GM18511 (cell line): ENCODE results near the gene NRXN2.
"Not testable (repeated sequence)": the region's sequence is repeated elsewhere in the genome, so short reads cannot be mapped to it uniquely, and the experiment has no call there.

ENCODE experiments used
- ATAC-seq: cut with Tn5 transposase; IDR thresholded peaks from one replicate; pipeline ENCODE4 v1.9.1; 2021; ENCODE audit warnings: mild to moderate bottlenecking, moderate library complexity; ENCODE audit not compliant: unreplicated experiment

Gene NRXN2

GRCh38 chr11:64569300-64569970 is 153.6 kb downstream of the NRXN2 start:
- no peak for ATAC-seq

- ATAC-seq = no peak
Observed at GRCh38 chr11:64568584-64569140, 154.3 kb downstream of the NRXN2 start.

- ATAC-seq = no peak
Observed at GRCh38 chr11:64568041-64568571, 154.9 kb downstream of the NRXN2 start.

GRCh38 chr11:64566915-64567891 is 155.8 kb downstream of the NRXN2 start:
- no peak for ATAC-seq

GRCh38 chr11:64566042-64566914 is 156.7 kb downstream of the NRXN2 start:
- ATAC-seq = no peak

- no peak for ATAC-seq
Observed at GRCh38 chr11:64564947-64565889, 157.8 kb downstream of the NRXN2 start.

- ATAC-seq = no peak
Observed at GRCh38 chr11:64564419-64564818, 158.6 kb downstream of the NRXN2 start.

- ATAC-seq = no peak
Observed at GRCh38 chr11:64563966-64564365, 159.0 kb downstream of the NRXN2 start.

- no peak for ATAC-seq
Observed at GRCh38 chr11:64562723-64563351, 160.2 kb downstream of the NRXN2 start.

- ATAC-seq = no peak
Observed at GRCh38 chr11:64561984-64562722, 160.8 kb downstream of the NRXN2 start.

GRCh38 chr11:64561429-64561828 is 161.6 kb downstream of the NRXN2 start:
- not testable (repeated sequence) for ATAC-seq

GRCh38 chr11:64560941-64561340 is 162.1 kb downstream of the NRXN2 start:
- no peak for ATAC-seq

GRCh38 chr11:64560139-64560771 is 162.7 kb downstream of the NRXN2 start:
- no peak for ATAC-seq

- ATAC-seq = no peak
Observed at GRCh38 chr11:64559351-64560138, 163.5 kb downstream of the NRXN2 start.

GRCh38 chr11:64558869-64559268 is 164.1 kb downstream of the NRXN2 start:
- no peak for ATAC-seq

- ATAC-seq = no peak
Observed at GRCh38 chr11:64558065-64558745, 164.8 kb downstream of the NRXN2 start.
